Heart right ventricle (tissue), 16 donors: ENCODE measurements around the gene PRKAG3. TPM values are rescaled to one million over a fixed set of nuclear protein-coding genes. Genes with fewer than 3 reads are reported as not detected.

Experiments
- ATAC-seq, 8 donors: fragments of 200-7000 bp; cut with Tn5 transposase; one replicate each; pipeline ENCODE4 v1.9.1; 2020; ENCODE audit warnings: mild to moderate bottlenecking in 8 of 8, moderate library complexity in 8 of 8, moderate number of reproducible peaks in 1 of 8
- DNase-seq, 2 donors: peaks; one replicate each; pipeline ENCODE4 v3.0.0-alpha.2; 2020
- H3K27ac ChIP-seq, 10 donors: fragments of 200-600 bp; sonication (generic) in 2 of 10; one replicate each; pipeline versions ENCODE4 v1.5.0 to v1.8.0; 2020 to 2022; ENCODE audit warnings: mild to moderate bottlenecking in 3 of 10
- H3K27me3 ChIP-seq, 7 donors: fragments of 200-600 bp; one replicate each; pipeline ENCODE4 v1.8.0; 2021 to 2022; ENCODE audit warnings: mild to moderate bottlenecking in 2 of 7
- H3K36me3 ChIP-seq, 9 donors: fragments of 200-600 bp; sonication (generic) in 1 of 9; one replicate each; pipeline versions ENCODE4 v1.5.0 to v1.8.0; 2020 to 2022; ENCODE audit warnings: mild to moderate bottlenecking in 2 of 9
- H3K4me1 ChIP-seq, 9 donors: fragments of 200-600 bp; sonication (generic) in 1 of 9; one replicate each; pipeline versions ENCODE4 v1.5.0 to v1.8.0; 2020 to 2022; ENCODE audit warnings: mild to moderate bottlenecking in 4 of 9
- H3K4me3 ChIP-seq, 10 donors: fragments of 200-600 bp; sonication (generic) in 2 of 10; one replicate each; pipeline versions ENCODE4 v1.5.0 to v1.8.0; 2020 to 2022; ENCODE audit warnings: mild to moderate bottlenecking in 7 of 10, moderate library complexity in 2 of 10
- H3K9me3 ChIP-seq, 11 donors: fragments of 200-600 bp in 10 of 11; sonication (generic) in 2 of 11; one replicate each; pipeline versions ENCODE4 v1.5.0 to v1.8.0; 2013 to 2022; ENCODE audit warnings: mild to moderate bottlenecking in 2 of 11, control low read depth in 1 of 11, moderate library complexity in 1 of 11
- WGBS, 2 donors: extraction: QIAGEN DNeasy Blood & Tissue Kit; methylation state at CpG; one replicate each; pipeline ENCODE4 v1.1.7; 2013; ENCODE audit warnings: inconsistent platforms in 1 of 2; 5-methylcytosine and 5-hydroxymethylcytosine counted together
- intact Hi-C, 10 donors: fragments of 100-400 bp; cut with DNase I; formaldehyde crosslinking; loops; one replicate each; pipeline versions ENCODE4 v1.11.1 to v1.14.2; 2022
- polyA plus RNA-seq, 2 donors: library from polyadenylated mRNA; stranded (reverse); fragments of 200-250 nt; gene quantifications; one replicate each; pipeline ENCODE4 v1.2.3, GENCODE V29; 2013
- total RNA-seq, 10 donors: library from RNA; stranded (reverse); fragmentation: NEBNext Ultra II Directional in 3 of 10; extraction: Animal tissue kit (Norgen Biotek cat#: 25700) in 3 of 10; gene quantifications; one replicate each; pipeline versions ENCODE4 v1.2.1 to v1.2.4, GENCODE V29; 2021 to 2023
- TF ChIP-seq, protein P1 (sequence below), 9 donors: fragments of 200-600 bp; sonication (generic) in 2 of 9; IDR thresholded peaks; one replicate each; pipeline versions ENCODE4 v1.5.0 to v1.8.0; 2021 to 2022; ENCODE audit warnings: antibody characterized with exemption in 9 of 9, mild to moderate bottlenecking in 5 of 9, moderate library complexity in 1 of 9
- donor health status: Arrhythmogenic right ventricular cardiomyopathy.
- donor health status: ischemic (EF 13 %, LVEDD 7.1; RV severe dilation, severe dysfunction).
- donor health status: healthy with polysubstance abuse.
- donor health status: DM: no; HTN: yes; CAD: no.
- donor health status: DM: no; HTN: no; CAD: no.
- donor health status: ischemic (EF 25% LVEDD 6.9; RV normal size, moderate dysfunction).
- donor health status: ischemic (EF 25% LVEDD 5.7; RV mildly dilated, moderate dysfunction).
- donor health status: healthy.
- donor health status: DM: yes; HTN: yes; CAD: no.
- donor health status: Ischemic cardiomyopathy.
- donor health status: ischemic (EF 35%, LVEDD 5.7; RV mildly dilated, moderate dysfunction).
- donor health status: nonischemic (EF 11% LVEDD 7.7; RV severe dilation, severe dysfunction).
- donor health status: DM: yes; HTN: yes; CAD: no.
- donor health status: PGD.
- donor health status: ischemic (EF 29% LVEDD 5.4; RV normal size, mild dysfunction).
- donor health status: nonischemic (EF 23%, LVEDD 6.1; RV moderate dilation, normal function).

Gene PRKAG3
- total and polyA plus RNA-seq, 12 donors, result 0.03 to 0.19 (median 0.12) TPM; not detected in 8

GRCh38 chr2:218783688-218784087 lies 47.9 kb downstream of the PRKAG3 start:
- intact Hi-C loops, result loop anchor here in 1 of 10 donors (10.0 kb wide), 1 partner anchor 69 kb away; the partner anchor contains the start of gene TTLL4
- DNase-seq, result no peak

GRCh38 chr2:218782528-218782844 lies 49.1 kb downstream of the PRKAG3 start:
- TF ChIP-seq, protein P1, sequence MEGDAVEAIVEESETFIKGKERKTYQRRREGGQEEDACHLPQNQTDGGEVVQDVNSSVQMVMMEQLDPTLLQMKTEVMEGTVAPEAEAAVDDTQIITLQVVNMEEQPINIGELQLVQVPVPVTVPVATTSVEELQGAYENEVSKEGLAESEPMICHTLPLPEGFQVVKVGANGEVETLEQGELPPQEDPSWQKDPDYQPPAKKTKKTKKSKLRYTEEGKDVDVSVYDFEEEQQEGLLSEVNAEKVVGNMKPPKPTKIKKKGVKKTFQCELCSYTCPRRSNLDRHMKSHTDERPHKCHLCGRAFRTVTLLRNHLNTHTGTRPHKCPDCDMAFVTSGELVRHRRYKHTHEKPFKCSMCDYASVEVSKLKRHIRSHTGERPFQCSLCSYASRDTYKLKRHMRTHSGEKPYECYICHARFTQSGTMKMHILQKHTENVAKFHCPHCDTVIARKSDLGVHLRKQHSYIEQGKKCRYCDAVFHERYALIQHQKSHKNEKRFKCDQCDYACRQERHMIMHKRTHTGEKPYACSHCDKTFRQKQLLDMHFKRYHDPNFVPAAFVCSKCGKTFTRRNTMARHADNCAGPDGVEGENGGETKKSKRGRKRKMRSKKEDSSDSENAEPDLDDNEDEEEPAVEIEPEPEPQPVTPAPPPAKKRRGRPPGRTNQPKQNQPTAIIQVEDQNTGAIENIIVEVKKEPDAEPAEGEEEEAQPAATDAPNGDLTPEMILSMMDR (IDR thresholded peaks at IDR 0.05), result no peak
- Histone ChIP-seq H3K27me3 (peaks cover 0 to 30% (median 0%) of the 10 kb centered on the region in 7 donors), H3K4me1 (peaks cover 0 to 31% (median 10%) of the 10 kb centered on the region in 9 donors), H3K27ac (peak overlapping the region; percentile 63 to 86 (median 84)), H3K4me3 (peak overlapping the region; percentile 34 to 89 (median 73)), H3K36me3 (no peaks in the 10 kb centered on the region), H3K9me3 (peaks cover 0 to 6% (median 0%) of the 10 kb centered on the region in 11 donors)
- DNase-seq, result no peak
- 16 to 22% methylated on average over 6 of the region's 6 CpGs for WGBS, 2 donors
- intact Hi-C loops, result loop anchor here in 1 of 10 donors (10.0 kb wide), 1 partner anchor 68 kb away; the partner anchor contains the start of gene TTLL4
- ATAC-seq, result peak in 7 of 8 donors; percentile 35 to 52 (median 45)

More at GRCh38 chr2:218783688-218784087, 47.9 kb downstream of the PRKAG3 start:
- peaks cover 0 to 13% (median 0%) of the 10 kb centered on the region in 11 donors for H3K9me3 ChIP-seq
- H3K4me3 ChIP-seq, result peak overlapping the region in 7 of 10 donors; percentile 55 to 83 (median 74)
- peak overlapping the region in 4 of 10 donors; percentile 2 to 86 (median 26) for H3K27ac ChIP-seq
- H3K36me3 ChIP-seq, result no peaks in the 10 kb centered on the region
- peaks cover 0 to 30% (median 0%) of the 10 kb centered on the region in 7 donors for H3K27me3 ChIP-seq
- peaks cover 0 to 31% (median 10%) of the 10 kb centered on the region in 9 donors for H3K4me1 ChIP-seq
- ATAC-seq, result peak in 2 of 8 donors; percentile 8 to 51
- TF ChIP-seq, protein P1 (IDR thresholded peaks at IDR 0.05), result no peak
- WGBS, 2 donors, result 84 to 86% methylated on average over 4 of the region's 4 CpGs

- Histone ChIP-seq H3K27me3 (peaks cover 0 to 30% (median 0%) of the 10 kb centered on the region in 7 donors), H3K9me3 (peaks cover 0 to 10% (median 0%) of the 10 kb centered on the region in 11 donors), H3K36me3 (no peaks in the 10 kb centered on the region), H3K4me1 (peaks cover 0 to 31% (median 10%) of the 10 kb centered on the region in 9 donors), H3K27ac (peak within 1 kb of the TSS; percentile 63 to 86 (median 84)), H3K4me3 (peak within 1 kb of the TSS; percentile 34 to 89 (median 73))
- 1% methylated on average over 75 to 76 of the region's 76 CpGs for WGBS, 2 donors
- ATAC-seq (peak; percentile 85 to 93 (median 90)), DNase-seq (peak; percentile 46 to 56)
- intact Hi-C loops, result loop anchor here in 1 of 10 donors (10.0 kb wide), 1 partner anchor 67 kb away; the partner anchor contains the start of gene TTLL4
- TF ChIP-seq, protein P1 (IDR thresholded peaks at IDR 0.05), result no peak
Measured at GRCh38 chr2:218781691-218782527, 49.7 kb downstream of the PRKAG3 start, which contains the start of gene CYP27A1. Gene CYP27A1 (plus strand): TSS chr2:218782147. CDS start chr2:218782183, 36 bp downstream.
